OCI-LY1 (cell line): Measurements from ENCODE around the gene CFAP298.

Experiments used
- H2AFZ ChIP-seq: fragments of 200-600 bp; sonication (generic), shearing (Covaris generic); 2 replicates; pipeline ENCODE4 v1.6.0; 2014; ENCODE audit warnings: antibody characterized with exemption, mild to moderate bottlenecking, low read length
- H3F3A ChIP-seq: fragments of 200-600 bp; sonication (generic), shearing (Covaris generic); 2 replicates; pipeline ENCODE4 v1.6.0; 2014; ENCODE audit warnings: mild to moderate bottlenecking, antibody characterized with exemption, low read length, moderate library complexity; ENCODE audit not compliant: insufficient read depth
- H3K27ac ChIP-seq: fragments of 200-600 bp; sonication (generic); 2 replicates; pipeline ENCODE4 v1.5.1; 2014; ENCODE audit warnings: low read length, mixed run types, mild to moderate bottlenecking, low read depth; ENCODE audit not compliant: poor library complexity, severe bottlenecking
- H3K27me3 ChIP-seq: fragments of 200-600 bp; sonication (generic); 2 replicates; pipeline ENCODE4 v1.6.0; 2014; ENCODE audit warnings: antibody characterized with exemption, mild to moderate bottlenecking, low read length, moderate library complexity; ENCODE audit not compliant: insufficient read depth
- H3K36me3 ChIP-seq: fragments of 200-600 bp; sonication (generic); 2 replicates; pipeline ENCODE4 v1.6.1; 2014; ENCODE audit warnings: mild to moderate bottlenecking, antibody characterized with exemption, low read length, moderate library complexity, mixed read lengths; ENCODE audit not compliant: insufficient read depth
- H3K4me1 ChIP-seq: fragments of 200-600 bp; sonication (generic); 2 replicates; pipeline ENCODE4 v1.5.1; 2014; ENCODE audit warnings: mild to moderate bottlenecking, low read length, moderate library complexity; ENCODE audit not compliant: insufficient read depth, severe bottlenecking
- H3K4me2 ChIP-seq: fragments of 200-600 bp; sonication (generic), shearing (Covaris generic); 2 replicates; pipeline ENCODE4 v1.6.1; 2014; ENCODE audit warnings: low read length
- H3K4me3 ChIP-seq: fragments of 200-600 bp; sonication (generic); 2 replicates; pipeline ENCODE4 v1.5.1; 2014; ENCODE audit warnings: low read length, low read depth, mild to moderate bottlenecking, mixed read lengths; ENCODE audit not compliant: poor library complexity, severe bottlenecking
- H3K79me2 ChIP-seq: fragments of 200-600 bp; shearing (Covaris generic); 2 replicates; pipeline ENCODE4 v1.6.1; 2016; ENCODE audit warnings: mixed run types, low read length, mixed read lengths; ENCODE audit not compliant: insufficient read depth
- H3K9ac ChIP-seq: fragments of 200-600 bp; sonication (generic), shearing (Covaris generic); 2 replicates; pipeline ENCODE4 v1.6.1; 2014; ENCODE audit warnings: mild to moderate bottlenecking, low read length, mixed read lengths
- H3K9me2 ChIP-seq: fragments of 200-600 bp; sonication (generic), shearing (Covaris generic); 2 replicates; pipeline ENCODE4 v1.6.1; 2014; ENCODE audit warnings: low read depth, mild to moderate bottlenecking, low read length, mixed read lengths
- H3K9me3 ChIP-seq: fragments of 200-600 bp; shearing (Covaris generic); 2 replicates; pipeline ENCODE4 v1.6.1; 2014; ENCODE audit warnings: low read length, mixed read lengths
- H4K20me1 ChIP-seq: fragments of 200-600 bp; sonication (generic), shearing (Covaris generic); 2 replicates; pipeline ENCODE4 v1.6.0; 2016; ENCODE audit warnings: mild to moderate bottlenecking, low read length; ENCODE audit not compliant: insufficient read depth
- CTCF ChIP-seq: fragments of 200-600 bp; sonication (generic), shearing (Covaris generic); IDR thresholded peaks from 2 replicates; pipeline ENCODE4 v1.5.1; 2017; ENCODE audit warnings: mild to moderate bottlenecking, antibody characterized with exemption, low read length, moderate library complexity, mixed read lengths
- EZH2 ChIP-seq: fragments of 200-600 bp; sonication (generic), shearing (Covaris generic); IDR thresholded peaks from 2 replicates; pipeline ENCODE4 v1.8.0; 2017; ENCODE audit warnings: borderline replicate concordance, mixed run types, mild to moderate bottlenecking, antibody characterized with exemption, low read length, moderate library complexity, mixed read lengths

Gene CFAP298

GRCh38 chr21:32599091-32599490 lies 13.1 kb downstream of the CFAP298 start:
- H3K27me3 ChIP-seq, result no peaks in the 10 kb centered on the region
- H3K9me2 ChIP-seq, result no peaks in the 10 kb centered on the region
- no peak overlapping the region for H3K9ac ChIP-seq
- H3K9me3 ChIP-seq, result no peaks in the 10 kb centered on the region
- H3F3A ChIP-seq, result no peaks in the 10 kb centered on the region
- H3K79me2 ChIP-seq, result no peaks in the 10 kb centered on the region
- peaks cover 8% of the 10 kb centered on the region for H3K4me1 ChIP-seq
- H3K36me3 ChIP-seq, result peaks cover 44% of the 10 kb centered on the region
- no peak overlapping the region for H3K27ac ChIP-seq
- no peaks in the 10 kb centered on the region for H4K20me1 ChIP-seq
- TF ChIP-seq EZH2, result no peak
- no peak for TF ChIP-seq CTCF
- H2AFZ ChIP-seq, result no peak overlapping the region
- no peak overlapping the region for H3K4me3 ChIP-seq
- H3K4me2 ChIP-seq, result no peak overlapping the region

- Histone ChIP-seq H3K4me1 (peaks cover 8% of the 10 kb centered on the region), H3K27ac (no peak overlapping the region), H3K79me2 (no peaks in the 10 kb centered on the region), H3K9ac (no peak overlapping the region), H2AFZ (no peak overlapping the region), H3K27me3 (no peaks in the 10 kb centered on the region), H3K36me3 (peaks cover 25% of the 10 kb centered on the region), H3K4me3 (no peak overlapping the region), H3K9me2 (no peaks in the 10 kb centered on the region), H3F3A (no peaks in the 10 kb centered on the region), H4K20me1 (no peaks in the 10 kb centered on the region), H3K9me3 (no peaks in the 10 kb centered on the region), H3K4me2 (no peak overlapping the region)
- TF ChIP-seq CTCF (no peak), EZH2 (no peak)
Measured at GRCh38 chr21:32597205-32597604, 15.0 kb downstream of the CFAP298 start.

- Histone ChIP-seq H3K9ac (no peak overlapping the region), H3K27me3 (no peaks in the 10 kb centered on the region), H3K79me2 (no peaks in the 10 kb centered on the region), H3K27ac (no peak overlapping the region), H3K4me1 (peaks cover 8% of the 10 kb centered on the region), H3K4me2 (no peak overlapping the region), H2AFZ (no peak overlapping the region), H3K9me3 (no peaks in the 10 kb centered on the region), H4K20me1 (no peaks in the 10 kb centered on the region), H3K4me3 (no peak overlapping the region), H3K9me2 (no peaks in the 10 kb centered on the region), H3F3A (no peaks in the 10 kb centered on the region), H3K36me3 (peaks cover 14% of the 10 kb centered on the region)
- no peak for TF ChIP-seq CTCF
- TF ChIP-seq EZH2, result no peak
Measured at GRCh38 chr21:32595431-32595830, 16.7 kb downstream of the CFAP298 start.
